Glutamatergic neuron (in vitro differentiated cells): ENCODE measurements around the gene PDCD5. TPM values are rescaled to one million over a fixed set of nuclear protein-coding genes. Genes with fewer than 3 reads are reported as not detected.

Experiments used
- DNase-seq: peaks from one replicate; pipeline ENCODE4 v3.0.0; 2022
- H3K27ac Mint-ChIP-seq: one replicate; pipeline ENCODE4 v1.8.0; 2020; ENCODE audit warnings: mild to moderate bottlenecking, mixed read lengths, inconsistent platforms; ENCODE audit not compliant: unreplicated experiment
- H3K27me3 Mint-ChIP-seq: one replicate; pipeline ENCODE4 v1.8.0; 2020; ENCODE audit warnings: mild to moderate bottlenecking, moderate library complexity, mixed read lengths, inconsistent platforms; ENCODE audit not compliant: unreplicated experiment
- H3K36me3 Mint-ChIP-seq: one replicate; pipeline ENCODE4 v1.8.0; 2020; ENCODE audit warnings: mild to moderate bottlenecking, mixed read lengths, inconsistent platforms; ENCODE audit not compliant: unreplicated experiment
- H3K4me1 Mint-ChIP-seq: one replicate; pipeline ENCODE4 v1.8.0; 2020; ENCODE audit warnings: mild to moderate bottlenecking, low read depth, mixed read lengths, inconsistent platforms; ENCODE audit not compliant: unreplicated experiment
- H3K4me3 Mint-ChIP-seq: one replicate; pipeline ENCODE4 v1.8.0; 2020; ENCODE audit warnings: mild to moderate bottlenecking, mixed read lengths, inconsistent platforms; ENCODE audit not compliant: unreplicated experiment
- H3K9me3 Mint-ChIP-seq: one replicate; pipeline ENCODE4 v1.8.0; 2020; ENCODE audit warnings: mild to moderate bottlenecking, moderate library complexity, mixed read lengths, inconsistent platforms; ENCODE audit not compliant: unreplicated experiment
- CTCF ChIP-seq: fragments of 200-600 bp; sonication (generic); IDR thresholded peaks from one replicate; pipeline ENCODE4 v1.5.0; 2021; ENCODE audit not compliant: partially characterized antibody, unreplicated experiment
- total RNA-seq: library from RNA; stranded (reverse); fragmentation: NEBNext Ultra II Directional; extraction: Animal tissue kit (Norgen Biotek cat#: 25700); gene quantifications from one replicate; pipeline ENCODE4 v1.2.1, GENCODE V29; 2021; ENCODE audit not compliant: unreplicated experiment

The PDCD5 gene
- total RNA-seq, 1 donor from 2014 or later: 122 TPM

DNA sequence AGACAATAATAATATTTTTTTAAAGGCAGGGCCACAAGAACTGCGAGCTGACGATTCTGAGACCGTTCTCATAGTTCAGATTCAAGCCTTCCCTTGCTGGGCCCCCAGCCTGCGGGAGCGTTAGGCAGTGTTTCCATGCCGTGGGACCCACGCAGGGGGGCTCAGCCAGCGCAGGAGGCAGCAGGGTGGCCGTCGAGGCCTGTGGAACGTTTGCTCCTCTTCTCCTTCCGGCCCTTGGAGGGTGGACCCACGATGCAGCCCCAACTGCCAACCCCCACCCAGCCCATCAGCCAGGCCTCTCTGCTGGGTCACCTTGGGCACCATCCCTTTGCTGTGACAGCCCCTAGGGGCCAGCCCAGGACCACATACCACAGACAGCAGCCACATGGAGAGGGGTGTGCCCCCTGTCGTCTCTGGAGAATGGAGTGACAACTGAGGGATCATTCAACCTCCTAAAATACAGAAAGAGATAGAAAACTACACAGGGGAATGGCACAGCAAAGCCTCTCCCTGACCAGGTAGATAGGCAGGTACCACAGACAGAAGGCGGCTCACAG is 46.8 kb downstream of the PDCD5 start:
- Mint-ChIP-seq H3K27me3 (no peaks in the 10 kb centered on the region), H3K9me3 (no peaks in the 10 kb centered on the region), H3K36me3 (no peaks in the 10 kb centered on the region), H3K27ac (no peak overlapping the region), H3K4me3 (no peak overlapping the region), H3K4me1 (no peaks in the 10 kb centered on the region)
- TF ChIP-seq CTCF: no peak
- DNase-seq: no peak

DNA sequence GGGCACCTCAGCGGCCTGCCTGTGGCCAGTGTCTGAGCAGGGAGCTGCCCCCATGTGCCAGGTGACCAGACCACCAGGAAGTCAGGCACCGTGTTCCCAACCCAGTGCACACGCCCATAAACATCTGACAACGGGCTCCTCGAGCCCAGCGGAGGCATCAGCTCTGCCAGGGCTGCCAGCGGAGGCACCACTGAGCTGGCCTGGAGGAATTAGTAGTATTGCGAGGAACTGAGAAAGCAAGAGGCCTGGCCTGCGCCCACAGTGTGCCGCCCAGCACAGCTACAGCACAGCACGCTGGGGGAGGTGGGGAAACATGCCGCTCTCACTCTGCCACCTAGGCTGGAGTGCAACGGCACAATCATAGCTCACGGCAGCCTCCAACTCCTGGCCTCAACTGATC is 49.3 kb downstream of the PDCD5 start:
- TF ChIP-seq CTCF: no peak
- DNase-seq: no peak
- H3K27me3 Mint-ChIP-seq: peaks cover 2% of the 10 kb centered on the region
- no peaks in the 10 kb centered on the region for H3K4me1 Mint-ChIP-seq
- H3K4me3 Mint-ChIP-seq: no peak overlapping the region
- H3K9me3 Mint-ChIP-seq: no peaks in the 10 kb centered on the region
- H3K27ac Mint-ChIP-seq: no peak overlapping the region
- H3K36me3 Mint-ChIP-seq: no peaks in the 10 kb centered on the region

GRCh38 chr19:32631381-32631780 is 50.4 kb downstream of the PDCD5 start:
- Mint-ChIP-seq H3K27me3 (peaks cover 4% of the 10 kb centered on the region), H3K27ac (no peak overlapping the region), H3K36me3 (no peaks in the 10 kb centered on the region), H3K9me3 (no peaks in the 10 kb centered on the region), H3K4me3 (no peak overlapping the region), H3K4me1 (no peaks in the 10 kb centered on the region)
- DNase-seq: no peak
- TF ChIP-seq CTCF: no peak

Other genes with a start within 250 kb of the PDCD5 start
- 24.7 TPM for gene ZNF507, start 235.6 kb upstream of the PDCD5 start, total RNA-seq
- 51.1 TPM for gene DPY19L3, start 175.4 kb upstream of the PDCD5 start, total RNA-seq
- gene ANKRD27, start 94.0 kb downstream of the PDCD5 start, total RNA-seq: 15.3 TPM
- not detected for gene RGS9BP, start 94.7 kb downstream of the PDCD5 start, total RNA-seq
- 3.2 TPM for gene NUDT19, start 110.6 kb downstream of the PDCD5 start, total RNA-seq
- not detected for gene TDRD12, start 138.6 kb downstream of the PDCD5 start, total RNA-seq